Measurements from ENCODE around the gene EML3.

The EML3 gene

DNA sequence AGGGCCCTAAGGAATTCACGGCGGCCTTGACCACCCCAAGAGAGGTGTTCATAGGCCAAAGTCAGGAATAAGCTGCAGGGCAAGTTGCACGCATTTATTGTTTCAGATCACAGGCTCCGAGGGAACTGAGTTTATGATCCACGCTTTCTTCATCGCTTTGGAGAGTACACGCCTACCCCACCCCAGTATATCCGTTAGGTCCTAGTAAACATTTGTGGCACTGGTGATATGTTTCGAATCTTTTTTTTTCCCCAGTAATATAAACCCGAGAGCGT is 33.0 kb upstream of the EML3 start:
- Histone ChIP-seq H3K27me3 (no peaks in the 10 kb centered on the region), H3K4me1 (no peaks in the 10 kb centered on the region), H3K36me3 (peaks cover 12% of the 10 kb centered on the region), H3K4me3 (ENCODE audit: low read depth, low read length) (peak overlapping the region; percentile 87), H3K9me3 (no peaks in the 10 kb centered on the region)
- no peak for TF ChIP-seq CTCF (IDR thresholded peaks at IDR 0.05; ENCODE audit: low read depth, low read length)
- no peak for DNase-seq

- Histone ChIP-seq H3K4me3 (ENCODE audit: low read depth, low read length) (no peak overlapping the region), H3K9me3 (no peaks in the 10 kb centered on the region), H3K27me3 (no peaks in the 10 kb centered on the region), H3K36me3 (peaks cover 11% of the 10 kb centered on the region), H3K4me1 (no peaks in the 10 kb centered on the region)
- no peak for TF ChIP-seq CTCF (IDR thresholded peaks at IDR 0.05; ENCODE audit: low read depth, low read length)
- DNase-seq: no peak
Observed at GRCh38 chr11:62644220-62644619, 31.6 kb upstream of the EML3 start.

DNA sequence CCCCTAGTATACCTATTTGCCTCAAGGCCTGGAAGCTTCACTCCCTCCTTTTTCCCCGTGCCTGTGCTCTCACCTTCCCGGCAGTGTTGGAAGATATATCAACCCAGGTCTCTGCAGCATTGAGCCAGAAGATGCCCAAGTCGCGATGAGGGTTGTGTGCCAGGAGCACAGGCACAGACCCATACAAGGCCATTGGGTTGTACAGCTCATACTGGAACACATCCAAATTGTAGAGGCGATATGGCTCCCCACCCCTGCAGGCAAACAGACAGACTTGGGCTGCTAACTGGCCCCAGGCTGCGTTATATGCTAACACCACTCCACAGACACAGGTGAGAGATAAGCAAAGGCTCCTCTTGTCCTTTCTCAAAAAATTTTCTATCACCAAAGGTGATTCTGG is 19.9 kb upstream of the EML3 start:
- Histone ChIP-seq H3K4me3 (ENCODE audit: low read depth, low read length) (no peak overlapping the region), H3K27me3 (no peaks in the 10 kb centered on the region), H3K9me3 (no peaks in the 10 kb centered on the region), H3K36me3 (peaks cover 43% of the 10 kb centered on the region), H3K4me1 (no peaks in the 10 kb centered on the region)
- no peak for TF ChIP-seq CTCF (IDR thresholded peaks at IDR 0.05; ENCODE audit: low read depth, low read length)
- DNase-seq: no peak

- peaks cover 37% of the 10 kb centered on the region for H3K36me3 ChIP-seq
- no peak for DNase-seq
- H3K4me1 ChIP-seq: no peaks in the 10 kb centered on the region
Observed at GRCh38 chr11:62627713-62628112, 15.1 kb upstream of the EML3 start.

GRCh38 chr11:62622476-62623089 is 10.0 kb upstream of the EML3 start:
- no peak for DNase-seq
- Histone ChIP-seq H3K4me1 (no peaks in the 10 kb centered on the region), H3K4me3 (ENCODE audit: low read depth, low read length) (peak overlapping the region; percentile 37)

More at GRCh38 chr11:62627713-62628112, 15.1 kb upstream of the EML3 start:
- Histone ChIP-seq H3K4me3 (ENCODE audit: low read depth, low read length) (no peak overlapping the region), H3K9me3 (no peaks in the 10 kb centered on the region), H3K27me3 (no peaks in the 10 kb centered on the region)
- 0 out of 2 replicates have a peak, but pooled peaks have one; percentile 13 for TF ChIP-seq CTCF (IDR thresholded peaks at IDR 0.05; ENCODE audit: low read depth, low read length)

More at GRCh38 chr11:62622476-62623089, 10.0 kb upstream of the EML3 start:
- Histone ChIP-seq H3K9me3 (no peaks in the 10 kb centered on the region), H3K36me3 (peaks cover 8% of the 10 kb centered on the region), H3K27me3 (no peaks in the 10 kb centered on the region)
- TF ChIP-seq CTCF (IDR thresholded peaks at IDR 0.05; ENCODE audit: low read depth, low read length): no peak

All from BE2C (cell line).